K562 (cell line): ENCODE results near the gene METTL6. TPM values are rescaled to one million over a fixed set of nuclear protein-coding genes. Genes with fewer than 3 reads are reported as not detected.

ENCODE experiments used
- ATAC-seq: fragments of 200-7000 bp; cut with Tn5 transposase; 3 replicates; pipeline ENCODE4 v1.9.1; 2020; ENCODE audit warnings: moderate library complexity
- BruUV-seq: library from RNA; stranded (reverse); fragments of 400-500 nt; replicated peaks from 2 replicates; lab custom pipeline; 2021; lab: Mats Ljungman, UMichigan
- CTCF ChIA-PET: fragments of 300-600 bp; formaldehyde crosslinking; extraction: SDS; loops from one replicate; lab custom pipeline; 2021; ENCODE audit warnings: low intra/inter-chr PET ratio; lab: Yijun Ruan, JAX
- POLR2A ChIA-PET: fragments of 300-600, 350-650 bp; sonication (Branson Sonifier 250); formaldehyde crosslinking; extraction: SDS; loops from one replicate; lab custom pipeline; 2021; ENCODE audit warnings: antibody characterized with exemption, inconsistent platforms; lab: Yijun Ruan, JAX
- DNase-seq, 4 experiments: peaks; one replicate each; pipeline versions ENCODE4 v3.0.0 to v3.0.0-alpha.2; 2011 to 2018; ENCODE audit warnings: low spot score in 3 of 4, mixed read lengths in 3 of 4; ENCODE audit errors: extremely low read depth in 1 of 4
- FAIRE-seq: peaks from 2 replicates; lab custom pipeline; 2011; peaks lifted over from hg19 to GRCh38; lab: Jason Lieb, UNC
- H2AFZ ChIP-seq: 2 replicates; pipeline ENCODE4 v1.6.0; 2011; ENCODE audit warnings: low read depth, low read length, control low read depth, inconsistent platforms
- H3K27ac ChIP-seq: fragments of 200-600 bp; 3 replicates; pipeline ENCODE4 v1.8.0; 2011; ENCODE audit warnings: low read depth, mild to moderate bottlenecking, control low read depth, inconsistent platforms, low read length, moderate library complexity, mixed read lengths; ENCODE audit errors: extremely low read depth
- H3K27me3 ChIP-seq, 2 experiments: fragments of 300-600 bp in 1 of 2; 2 replicates in 1 of 2; 3 replicates in 1 of 2; pipeline versions ENCODE4 v1.6.0 to v1.8.0; 2011; ENCODE audit warnings: inconsistent platforms in 2 of 2, low read length in 2 of 2, mild to moderate bottlenecking in 1 of 2, mixed read lengths in 1 of 2, moderate library complexity in 1 of 2; ENCODE audit not compliant: control insufficient read depth in 2 of 2, insufficient read depth in 2 of 2
- H3K36me3 ChIP-seq: fragments of 300-600 bp; 3 replicates; pipeline ENCODE4 v1.8.0; 2011; ENCODE audit warnings: mild to moderate bottlenecking, low read length, inconsistent platforms; ENCODE audit not compliant: control insufficient read depth, insufficient read depth
- H3K4me1 ChIP-seq, 2 experiments: fragments of 200-600 bp in 1 of 2; replicated peaks in 1 of 2; 2 replicates in 1 of 2; 3 replicates in 1 of 2; pipeline versions ENCODE4 v1.5.1 to v1.8.0; 2011; ENCODE audit warnings: inconsistent platforms in 2 of 2, low read length in 2 of 2, mild to moderate bottlenecking in 1 of 2, mixed read lengths in 1 of 2, moderate library complexity in 1 of 2; ENCODE audit not compliant: control insufficient read depth in 2 of 2, insufficient read depth in 2 of 2
- H3K4me2 ChIP-seq: 2 replicates; pipeline ENCODE4 v1.6.1; 2011; ENCODE audit warnings: low read length, control low read depth, inconsistent platforms, mixed read lengths; ENCODE audit not compliant: insufficient read depth
- H3K4me3 ChIP-seq: fragments of 200-600 bp; sonication (generic), shearing (Covaris generic); 2 replicates; pipeline ENCODE4 v1.5.1; 2016; ENCODE audit warnings: control low read depth, inconsistent platforms
- H3K79me2 ChIP-seq: fragments of 200-600 bp; 3 replicates; pipeline ENCODE4 v1.8.0; 2011; ENCODE audit warnings: low read length, inconsistent platforms; ENCODE audit not compliant: control insufficient read depth, insufficient read depth
- H3K9ac ChIP-seq, 2 experiments: 2 replicates each; pipeline versions ENCODE4 v1.6.0 to v1.6.1; 2011; ENCODE audit warnings: low read depth in 2 of 2, low read length in 2 of 2, control low read depth in 1 of 2, inconsistent platforms in 1 of 2, mild to moderate bottlenecking in 1 of 2, mixed read lengths in 1 of 2; ENCODE audit not compliant: insufficient read depth in 1 of 2
- H3K9me1 ChIP-seq: one replicate; pipeline ENCODE4 v1.6.0; 2011; ENCODE audit warnings: inconsistent platforms, mild to moderate bottlenecking, low read length, moderate library complexity; ENCODE audit not compliant: control insufficient read depth, insufficient read depth
- H3K9me3 ChIP-seq: replicated peaks from 2 replicates; pipeline ENCODE4 v1.5.1; 2011; ENCODE audit warnings: low read depth, low read length, inconsistent platforms; ENCODE audit not compliant: control insufficient read depth, insufficient read depth
- H4K20me1 ChIP-seq: replicated peaks from 2 replicates; pipeline ENCODE4 v1.6.1; 2011; ENCODE audit warnings: low read length, inconsistent platforms, mixed read lengths; ENCODE audit not compliant: control insufficient read depth, insufficient read depth
- CBX8 ChIP-seq: fragments of 200-600 bp; sonication (generic); IDR thresholded peaks from 2 replicates; pipeline ENCODE4 v1.6.1; 2012; ENCODE audit warnings: borderline replicate concordance, mixed run types, low read depth, mild to moderate bottlenecking, moderate library complexity, mixed read lengths, low read length, control low read depth, inconsistent platforms; ENCODE audit not compliant: poor library complexity, severe bottlenecking; ENCODE audit errors: extremely low read depth
- COPS2 ChIP-seq: fragments of 450-650 bp; conservative IDR thresholded peaks from 2 replicates; pipeline ENCODE4 v1.6.1; 2016; ENCODE audit warnings: mild to moderate bottlenecking, moderate library complexity
- CUX1 ChIP-seq: fragments of 200-800 bp; sonication (Bioruptor generic); IDR thresholded peaks from 2 replicates; pipeline ENCODE4 v1.6.1; 2016; ENCODE audit warnings: missing genetic modification characterization, missing compliant biosample characterization
- E2F3 ChIP-seq: fragments of 250-450 bp; sonication (Bioruptor Pico); IDR thresholded peaks from 2 replicates; pipeline ENCODE4 v1.4.0; 2020; ENCODE audit warnings: mild to moderate bottlenecking
- ELF4 ChIP-seq: fragments of 450-650 bp; formaldehyde crosslinking; IDR thresholded peaks from 2 replicates; pipeline ENCODE4 v1.4.0; 2022; ENCODE audit warnings: missing genetic modification characterization
- ESRRA ChIP-seq: fragments of 450-650 bp; IDR thresholded peaks from 2 replicates; pipeline ENCODE4 v1.6.1; 2014; ENCODE audit warnings: low read depth, mild to moderate bottlenecking, moderate library complexity, borderline replicate concordance
- GABPB1 ChIP-seq: sonication (generic); formaldehyde crosslinking; IDR thresholded peaks from 2 replicates; pipeline ENCODE4 v1.8.0; 2022; ENCODE audit warnings: mild to moderate bottlenecking, missing genetic modification reagents
- NCOA6 ChIP-seq: fragments of 450-650 bp; IDR thresholded peaks from 2 replicates; pipeline ENCODE4 v1.6.1; 2017; ENCODE audit warnings: mild to moderate bottlenecking
- SIN3A ChIP-seq, 2 experiments: fragments of 150-350 bp in 1 of 2; IDR thresholded peaks; 2 replicates each; pipeline ENCODE4 v1.6.1; 2011 to 2016; ENCODE audit warnings: borderline replicate concordance in 2 of 2, low read depth in 2 of 2, low read length in 2 of 2, mild to moderate bottlenecking in 2 of 2, moderate library complexity in 2 of 2; ENCODE audit not compliant: control insufficient read depth in 1 of 2
- SMARCC2 ChIP-seq: fragments of 450-650 bp; IDR thresholded peaks from 2 replicates; pipeline ENCODE4 v1.6.1; 2017; ENCODE audit warnings: antibody characterized with exemption, moderate library complexity, mild to moderate bottlenecking, low read depth
- STAT5B ChIP-seq: fragments of 250-450 bp; sonication (Bioruptor Pico); IDR thresholded peaks from 2 replicates; pipeline ENCODE4 v1.8.0; 2021; ENCODE audit warnings: mild to moderate bottlenecking, inconsistent platforms
- TEAD4 ChIP-seq, 2 experiments: sonication (generic) in 1 of 2; formaldehyde crosslinking in 1 of 2; IDR thresholded peaks; 2 replicates each; pipeline versions ENCODE4 v1.6.1 to v1.8.0; 2012 to 2022; ENCODE audit warnings: borderline replicate concordance in 1 of 2, inconsistent platforms in 1 of 2, low read length in 1 of 2, mild to moderate bottlenecking in 1 of 2, missing genetic modification reagents in 1 of 2
- ZNF197 ChIP-seq: fragments of 200-800 bp; sonication (Bioruptor generic); IDR thresholded peaks from 2 replicates; pipeline ENCODE4 v1.6.1; 2016; ENCODE audit warnings: low read depth, missing genetic modification characterization, missing compliant biosample characterization
- ZNF217 ChIP-seq: sonication (generic); formaldehyde crosslinking; IDR thresholded peaks from 2 replicates; pipeline ENCODE4 v1.8.0; 2022; ENCODE audit warnings: mild to moderate bottlenecking, missing genetic modification reagents
- WGBS: fragments of 100-300 bp; shearing (Covaris generic); methylation state at CpG from one replicate; pipeline ENCODE4 v1.1.6; 2016; ENCODE audit warnings: low coverage, mixed read lengths; ENCODE audit not compliant: insufficient coverage; ENCODE audit errors: missing lambda C conversion rate; 5-methylcytosine and 5-hydroxymethylcytosine counted together
- in situ Hi-C: fragments of 300-500 bp; cut with MboI; formaldehyde crosslinking; loops from 4 replicates; pipeline ENCODE4 v1.15.0; 2018; ENCODE audit warnings: inconsistent platforms, mixed read lengths
- intact Hi-C: fragments of 100-400 bp; cut with micrococcal nuclease; formaldehyde crosslinking; loops from 2 replicates; pipeline ENCODE4 v1.14.2; 2022
- polyA plus RNA-seq, 8 experiments: library from polyadenylated mRNA; depleted of rRNA in 4 of 8; stranded (reverse) in 5 of 8; unstranded in 3 of 8; fragments of >200 nt; fragmentation: Nextera tagmentation in 2 of 8; fragmentation: Illumina TruSeq in 1 of 8; extraction: Ambion mirVana in 2 of 8; extraction: Trizol in 1 of 8; gene quantifications; 2 replicates each; pipeline versions ENCODE4 v1.2.1 to v1.2.3, GENCODE V29; 2011 to 2014; ENCODE audit warnings: inconsistent platforms in 1 of 8, missing spikeins in 1 of 8
- total RNA-seq, 7 experiments: library from RNA; depleted of rRNA in 6 of 7; stranded (reverse); fragments of >200 nt in 6 of 7; fragmentation: Illumina TruSeq in 2 of 7; extraction: Trizol in 2 of 7; gene quantifications; 2 replicates each; pipeline versions ENCODE4 v1.2.1 to v1.2.3, GENCODE V29; 2011 to 2021; ENCODE audit warnings: low replicate concordance in 1 of 7
- TF ChIP-seq, protein P1 (sequence below): sonication (generic); formaldehyde crosslinking; IDR thresholded peaks from 2 replicates; pipeline ENCODE4 v1.8.1; 2023; ENCODE audit warnings: mild to moderate bottlenecking, missing genetic modification reagents

The METTL6 gene
- total and polyA plus RNA-seq, 9 of the 15 experiments (the other 6 are each of a cell fraction or from before 2014, with no cell fraction given) = 18.8 to 61.5 (median 33.9) TPM

DNA sequence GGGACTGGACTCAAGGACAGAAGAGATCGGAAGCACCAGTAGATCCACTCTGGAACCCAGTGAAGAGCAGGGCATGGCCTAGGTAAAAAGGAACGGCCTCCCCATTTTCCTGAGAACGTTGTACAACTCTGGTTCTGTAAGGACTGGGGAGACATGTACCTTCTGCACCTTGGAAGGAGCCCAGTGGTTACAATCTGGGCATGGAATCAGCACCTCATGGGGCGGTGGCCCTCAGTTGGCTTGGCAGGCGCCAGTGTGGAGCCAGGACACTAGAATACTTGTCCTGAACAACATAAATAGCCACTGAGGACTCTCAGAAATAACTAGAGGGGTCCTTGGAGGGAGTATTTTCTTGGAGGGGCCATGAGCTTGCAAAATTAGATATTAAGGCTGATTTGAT lies 25.6 kb upstream of the METTL6 start:
- Histone ChIP-seq H2AFZ (no peak overlapping the region), H3K79me2 (no peaks in the 10 kb centered on the region), H3K4me3 (no peak overlapping the region), H3K9me3 (no peaks in the 10 kb centered on the region), H4K20me1 (no peaks in the 10 kb centered on the region), H3K27ac (no peak overlapping the region), H3K36me3 (no peaks in the 10 kb centered on the region), H3K4me1 (0 out of 5 replicates have a peak, but pooled peaks cover 0 to 3% of the 10 kb centered on the region in 2 experiments), H3K9ac (no peak overlapping the region), H3K4me2 (no peak overlapping the region), H3K9me1 (no peaks in the 10 kb centered on the region)
- in situ Hi-C loops = no loop called here
- DNase-seq (no peak), ATAC-seq (no peak), FAIRE-seq (no peak)
- BruUV-seq = no TSS peak
- ChIA-PET POLR2A (interaction anchor here (0.6 to 1.9 kb wide), 2 partner anchors 9 to 10 kb away, joined by 3 to 8 read pairs; no protein-coding TSS in a partner anchor), CTCF (no interaction called here)
- intact Hi-C loops = no loop called here
- TF ChIP-seq ZNF217 (CRISPR knock-in tag) (no peak), TEAD4 (IDR thresholded peaks at IDR 0.05; ENCODE audit: low read length) (no peak), TEAD4 (CRISPR knock-in tag; IDR thresholded peaks at IDR 0.05; ENCODE audit: borderline replicate concordance) (no peak), SMARCC2 (no peak), STAT5B (CRISPR knock-in tag) (no peak), ESRRA (no peak), E2F3 (CRISPR knock-in tag) (no peak), CUX1 (CRISPR knock-in tag) (no peak), SIN3A (IDR thresholded peaks at IDR 0.05; ENCODE audit: borderline replicate concordance in 2 of 2, control insufficient read depth in 1 of 2, low read depth in 2 of 2, low read length in 2 of 2) (no peak), ELF4 (CRISPR knock-in tag) (no peak), NCOA6 (no peak), GABPB1 (no peak), ZNF197 (no peak), COPS2 (no peak), CBX8 (no peak)
- TF ChIP-seq, protein P1, sequence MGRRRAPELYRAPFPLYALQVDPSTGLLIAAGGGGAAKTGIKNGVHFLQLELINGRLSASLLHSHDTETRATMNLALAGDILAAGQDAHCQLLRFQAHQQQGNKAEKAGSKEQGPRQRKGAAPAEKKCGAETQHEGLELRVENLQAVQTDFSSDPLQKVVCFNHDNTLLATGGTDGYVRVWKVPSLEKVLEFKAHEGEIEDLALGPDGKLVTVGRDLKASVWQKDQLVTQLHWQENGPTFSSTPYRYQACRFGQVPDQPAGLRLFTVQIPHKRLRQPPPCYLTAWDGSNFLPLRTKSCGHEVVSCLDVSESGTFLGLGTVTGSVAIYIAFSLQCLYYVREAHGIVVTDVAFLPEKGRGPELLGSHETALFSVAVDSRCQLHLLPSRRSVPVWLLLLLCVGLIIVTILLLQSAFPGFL (CRISPR knock-in tag) = no peak
- TF ChIP-seq, all 486 proteins: peak for 0
- peaks cover 0 to 10% of the 10 kb centered on the region in 2 experiments; a peak in 1 of 5 replicates for H3K27me3 ChIP-seq
- 43% methylated on average over 5 of the region's 5 CpGs for WGBS
